Putamen (tissue), 1 donor: ENCODE data around the gene PYGM.

Source experiments
- DNase-seq: peaks from one replicate; pipeline ENCODE4 v3.0.0-alpha.2; 2016; ENCODE audit warnings: low spot score

Gene PYGM

GRCh38 chr11:64791781-64792291 is 32.1 kb upstream of the PYGM start:
- no peak for DNase-seq

DNA sequence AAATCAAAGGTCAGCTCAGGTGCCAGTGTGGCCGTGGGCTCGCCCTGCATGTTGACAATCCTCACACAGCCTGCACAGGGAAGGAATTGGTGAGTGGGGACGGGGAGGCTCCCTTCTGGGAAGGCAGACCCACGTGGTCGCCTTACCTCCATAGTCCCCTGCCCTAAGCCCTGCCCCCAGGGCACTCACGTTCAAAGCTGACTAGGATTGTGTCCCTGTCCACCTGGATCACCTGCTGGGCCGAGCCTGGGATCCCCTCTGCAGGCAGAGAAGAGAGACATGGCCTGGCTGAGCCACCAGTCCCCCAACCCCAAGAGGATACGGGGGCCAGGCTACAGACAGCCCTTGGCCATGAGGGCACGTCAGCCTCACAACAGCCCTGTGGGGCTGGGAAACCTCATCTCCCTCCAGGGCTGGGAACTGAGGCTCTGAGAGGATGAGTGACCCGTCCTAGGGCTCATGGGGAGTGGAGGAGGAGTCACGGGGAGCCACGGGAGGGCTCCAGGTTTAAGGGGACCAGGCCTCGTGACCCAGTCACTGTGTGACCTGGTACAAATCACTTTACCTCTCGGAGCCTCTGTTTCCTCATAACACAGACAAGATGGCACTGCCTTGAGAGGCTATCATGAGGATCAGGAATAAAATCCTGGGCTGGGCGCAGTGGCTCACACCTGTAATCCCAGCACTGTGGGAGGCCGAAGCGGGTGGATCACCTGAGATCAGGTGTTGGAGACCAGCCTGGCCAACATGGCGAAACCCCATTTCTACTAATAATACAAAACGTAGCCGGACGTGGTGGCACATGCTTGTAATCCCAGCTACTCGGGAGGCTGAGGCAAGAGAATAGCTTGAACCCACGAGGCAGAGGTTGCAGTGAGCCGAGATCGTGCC is 30.7 kb upstream of the PYGM start:
- DNase-seq = no peak

DNA sequence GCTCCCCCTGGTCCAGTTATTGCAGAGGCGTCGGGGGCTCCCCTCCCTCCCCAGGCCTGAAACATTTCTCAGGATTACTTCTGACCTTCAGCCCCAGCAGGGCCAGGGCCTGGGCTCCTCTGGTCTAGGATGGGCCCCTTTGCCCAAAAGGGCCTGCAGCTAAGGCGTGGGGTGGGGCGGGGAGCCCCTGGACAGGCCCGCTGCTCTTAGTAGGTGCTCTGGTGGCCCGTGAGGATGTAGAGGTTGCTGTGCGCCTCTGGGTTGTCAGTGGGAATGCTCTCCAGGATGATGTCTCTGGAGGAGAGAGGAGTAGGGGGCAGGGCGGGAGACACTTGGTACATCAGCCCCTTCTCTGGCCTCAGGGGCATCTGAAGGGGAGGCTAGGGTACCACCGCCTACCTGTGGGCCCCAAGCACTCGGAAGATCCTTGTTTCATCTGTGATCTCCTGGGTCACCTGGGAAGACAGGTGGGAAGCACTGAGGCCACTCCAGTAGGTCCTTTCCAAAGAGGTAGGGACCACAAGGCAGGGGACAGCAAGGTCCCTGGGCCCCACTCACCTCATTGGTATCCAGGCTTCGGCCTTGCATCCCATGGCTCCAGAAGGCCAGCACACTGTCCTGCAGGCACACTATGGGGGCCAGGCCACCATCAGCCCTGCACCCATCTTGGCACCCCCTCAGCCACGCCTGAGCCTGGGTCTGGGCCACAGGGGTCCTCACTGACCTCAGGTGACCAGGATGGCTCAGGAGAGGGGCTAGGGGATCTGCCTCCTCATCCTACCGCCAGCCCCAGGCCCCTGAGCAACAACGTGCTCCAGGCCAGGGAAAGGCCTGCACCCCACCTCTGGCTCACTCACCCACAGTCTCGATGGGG is 29.8 kb upstream of the PYGM start:
- DNase-seq = no peak

GRCh38 chr11:64788321-64789215 is 28.8 kb upstream of the PYGM start:
- no peak for DNase-seq

GRCh38 chr11:64787526-64788320 is 27.9 kb upstream of the PYGM start:
- no peak for DNase-seq

- DNase-seq = no peak
Measured at GRCh38 chr11:64786308-64786707, 26.5 kb upstream of the PYGM start.

- no peak for DNase-seq
Measured at GRCh38 chr11:64784813-64785581, 25.2 kb upstream of the PYGM start.

DNA sequence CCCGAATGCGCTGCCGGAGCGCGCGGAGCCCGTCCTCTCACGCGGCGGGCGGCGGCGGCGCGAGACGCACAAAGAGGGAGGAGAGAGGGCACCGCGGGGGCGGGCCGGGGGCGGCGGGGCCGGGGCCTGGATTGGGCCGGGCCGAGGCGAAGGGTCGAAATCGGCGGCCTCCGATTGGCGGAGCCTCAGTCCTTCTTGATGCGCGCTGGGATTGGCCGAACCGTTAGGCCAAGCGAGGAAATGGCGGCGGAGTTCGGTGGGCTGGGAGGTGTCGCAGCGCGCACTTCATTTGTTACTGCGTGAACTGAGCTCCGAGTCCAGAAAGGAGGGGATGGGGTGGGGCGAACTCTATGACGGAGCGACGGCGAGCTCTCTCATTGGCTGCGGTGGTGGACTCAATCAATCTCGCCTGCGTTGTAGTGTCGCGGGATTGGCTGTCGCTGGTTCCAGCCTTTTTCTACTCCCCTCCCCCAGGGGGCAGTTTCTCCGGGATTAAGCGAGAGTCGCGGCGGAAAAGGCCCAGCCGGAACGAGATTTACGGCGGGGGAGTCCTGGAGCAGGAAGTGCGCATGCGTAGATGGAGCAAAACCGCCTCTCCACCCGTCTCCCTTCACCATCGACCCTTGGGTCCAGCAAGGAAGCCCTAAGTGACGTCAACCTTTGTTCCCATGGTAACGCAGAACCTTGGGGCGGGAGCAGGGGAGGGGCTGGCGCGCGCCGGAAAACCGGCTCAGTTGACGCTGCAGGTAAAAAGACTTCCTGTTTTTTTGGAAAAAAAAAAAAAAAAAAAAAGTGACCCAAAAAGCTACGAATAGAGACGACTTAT is 18.9 kb upstream of the PYGM start, which contains the start of gene SF1:
Gene SF1, minus strand, starts transcription at position 70 of the 826 bp plus-strand sequence. CDS start 150 bp downstream, outside the sequence.
- peak; percentile 100 for DNase-seq

GRCh38 chr11:64778223-64778472 is 18.4 kb upstream of the PYGM start:
- DNase-seq = no peak

DNA sequence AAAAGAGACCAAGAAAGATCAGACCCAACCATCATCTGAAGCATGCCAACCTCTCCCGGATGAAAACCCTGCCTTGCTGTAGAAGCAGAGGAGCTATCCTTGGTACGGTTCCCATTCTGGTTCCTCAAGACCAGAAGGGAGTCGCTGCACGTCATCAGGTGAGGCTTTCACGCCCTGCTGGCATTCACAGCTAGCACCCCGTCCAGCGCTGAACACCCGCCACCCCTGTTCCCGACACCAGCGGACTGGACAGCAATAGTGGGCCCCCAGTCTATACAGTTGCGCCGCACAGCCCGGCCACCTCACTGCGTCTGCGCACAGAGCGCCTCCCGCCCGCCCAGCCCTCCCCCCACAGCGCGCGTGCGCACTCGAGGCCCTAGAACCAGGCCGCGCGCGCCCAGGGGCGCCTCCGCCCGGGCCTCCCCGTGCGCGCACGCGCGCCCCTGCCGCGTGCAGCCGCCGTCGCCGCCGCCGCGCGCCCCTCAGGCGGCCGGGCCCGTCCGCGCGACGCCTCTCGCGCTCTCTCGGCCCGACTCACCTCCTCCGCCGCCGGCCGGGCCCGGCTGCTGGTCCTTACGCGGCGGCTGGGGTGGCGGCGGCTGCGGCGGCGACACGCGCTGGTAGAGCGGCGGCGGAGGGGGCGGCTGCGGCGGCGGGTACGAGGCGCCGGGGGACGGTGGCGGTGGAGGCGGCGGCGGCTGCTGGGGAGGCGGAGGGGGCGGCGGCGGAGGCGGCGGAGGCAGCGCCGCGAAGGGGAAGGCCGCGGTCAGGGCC is 17.9 kb upstream of the PYGM start:
- DNase-seq = peak; percentile 85

- no peak for DNase-seq
Measured at GRCh38 chr11:64776875-64777274, 17.1 kb upstream of the PYGM start.

GRCh38 chr11:64776425-64776824 is 16.7 kb upstream of the PYGM start:
- no peak for DNase-seq

GRCh38 chr11:64774144-64774543 is 14.4 kb upstream of the PYGM start:
- no peak for DNase-seq

- DNase-seq = no peak
Measured at GRCh38 chr11:64772303-64773018, 12.7 kb upstream of the PYGM start.

DNA sequence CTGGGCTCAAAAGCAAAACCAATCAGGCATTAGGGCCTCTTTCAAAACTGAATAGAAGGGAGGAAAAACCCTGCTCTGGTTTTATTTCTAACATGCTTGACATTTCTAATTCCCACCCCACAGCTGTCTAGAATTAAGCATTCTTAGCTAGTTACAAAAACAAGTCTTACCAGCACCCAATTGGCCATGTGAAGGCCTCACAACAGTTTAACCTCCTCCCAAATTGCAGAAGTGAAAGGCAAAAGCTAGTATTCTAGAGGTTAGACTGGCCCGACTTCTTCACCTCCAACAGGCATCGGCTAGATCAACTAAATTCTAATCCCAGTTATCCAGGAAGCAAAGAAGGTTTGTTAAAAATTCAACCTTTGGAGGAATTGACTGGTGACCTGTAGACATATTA is 12.1 kb upstream of the PYGM start:
- no peak for DNase-seq

DNA sequence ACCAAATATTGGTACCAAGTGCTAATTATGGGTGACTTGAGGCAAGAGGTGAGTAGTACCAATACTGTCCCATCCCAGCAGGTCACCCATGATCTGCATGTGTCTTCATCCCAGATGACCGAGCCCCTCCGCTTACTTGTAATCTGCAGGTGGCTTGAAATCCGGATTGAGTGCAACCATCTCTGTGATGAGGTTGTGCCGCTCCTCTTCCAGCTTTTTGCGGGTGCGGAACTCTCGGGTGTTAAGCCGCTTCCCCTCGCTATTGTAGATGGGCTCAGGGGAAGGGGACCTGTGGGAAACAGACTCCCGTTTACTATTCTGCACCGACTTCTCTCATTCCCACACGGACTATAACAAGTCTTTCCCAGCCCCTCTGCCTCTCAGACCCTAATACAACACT is 10.3 kb upstream of the PYGM start:
- no peak for DNase-seq

GRCh38 chr11:64769283-64769682 is 9.5 kb upstream of the PYGM start:
- no peak for DNase-seq

DNA sequence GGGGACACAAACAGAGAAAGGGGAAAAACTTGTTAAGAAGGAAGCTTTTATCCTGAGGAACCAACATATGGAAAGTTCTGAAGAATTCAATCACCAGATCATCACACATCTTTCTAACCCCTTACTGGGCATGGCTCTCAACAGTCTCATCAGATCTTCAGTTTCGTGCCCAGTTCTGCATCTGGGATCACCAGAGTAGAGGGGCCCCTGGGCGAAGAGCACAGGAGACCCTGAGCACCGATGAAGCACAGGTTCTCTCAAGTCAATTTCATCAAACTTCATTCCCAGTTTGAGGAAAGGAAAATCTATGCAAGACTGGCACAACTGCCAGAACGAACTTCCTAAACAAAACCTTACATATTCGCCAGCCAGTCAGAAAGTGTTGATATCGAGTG is 8.5 kb upstream of the PYGM start:
- DNase-seq = no peak
